Stimulated activated memory B cell treated with anti-CD40 and anti-IgM and Interleukin-4, amounts not matched to agents 10 μg/mL and 1 μg/mL and 100 μg/mL, for 72 hours (primary cell): ENCODE measurements around the gene CHADL.

ENCODE experiments used
- ATAC-seq: fragments of 150-1000 bp; cut with Tn5 transposase; 2 replicates; pipeline ENCODE4 v1.10.0; 2021
- H3K27ac Mint-ChIP-seq: one replicate; pipeline ENCODE4 v1.8.0; 2022; ENCODE audit warnings: mild to moderate bottlenecking, mixed read lengths
- H3K27me3 Mint-ChIP-seq: one replicate; pipeline ENCODE4 v1.8.0; 2022; ENCODE audit warnings: mixed read lengths
- H3K36me3 Mint-ChIP-seq: one replicate; pipeline ENCODE4 v1.8.0; 2022; ENCODE audit warnings: mixed read lengths
- H3K4me1 Mint-ChIP-seq: one replicate; pipeline ENCODE4 v1.8.0; 2022; ENCODE audit warnings: mixed read lengths
- H3K4me3 Mint-ChIP-seq: one replicate; pipeline ENCODE4 v1.8.0; 2022; ENCODE audit warnings: mild to moderate bottlenecking, moderate library complexity, mixed read lengths
- H3K9me3 Mint-ChIP-seq: one replicate; pipeline ENCODE4 v1.8.0; 2022; ENCODE audit warnings: mixed read lengths

The CHADL gene

DNA sequence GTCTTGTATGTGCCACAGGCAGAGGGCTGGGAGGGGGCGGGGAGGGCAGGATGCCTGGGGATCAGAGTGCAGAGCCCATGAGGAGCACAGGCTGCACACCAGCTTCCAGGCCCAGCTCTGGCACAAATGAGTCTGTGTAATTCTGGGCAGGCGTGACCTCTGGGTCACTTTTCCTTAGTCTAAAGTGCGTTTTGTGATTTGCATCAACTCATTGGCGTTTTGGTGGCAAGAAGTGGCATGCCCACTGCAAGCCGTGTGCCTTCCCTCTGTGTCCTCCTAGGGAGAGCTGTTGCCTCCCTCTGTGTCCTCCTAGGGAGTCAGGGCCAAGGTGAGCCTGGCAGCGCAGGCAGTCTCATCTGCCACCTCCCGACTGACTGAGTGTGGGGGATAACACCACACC lies 17.2 kb downstream of the CHADL start:
- Mint-ChIP-seq H3K27ac (no peak overlapping the region), H3K4me1 (no peaks in the 10 kb centered on the region), H3K4me3 (no peak overlapping the region), H3K36me3 (peaks cover 68% of the 10 kb centered on the region), H3K27me3 (no peaks in the 10 kb centered on the region), H3K9me3 (no peaks in the 10 kb centered on the region)
- ATAC-seq: no peak

DNA sequence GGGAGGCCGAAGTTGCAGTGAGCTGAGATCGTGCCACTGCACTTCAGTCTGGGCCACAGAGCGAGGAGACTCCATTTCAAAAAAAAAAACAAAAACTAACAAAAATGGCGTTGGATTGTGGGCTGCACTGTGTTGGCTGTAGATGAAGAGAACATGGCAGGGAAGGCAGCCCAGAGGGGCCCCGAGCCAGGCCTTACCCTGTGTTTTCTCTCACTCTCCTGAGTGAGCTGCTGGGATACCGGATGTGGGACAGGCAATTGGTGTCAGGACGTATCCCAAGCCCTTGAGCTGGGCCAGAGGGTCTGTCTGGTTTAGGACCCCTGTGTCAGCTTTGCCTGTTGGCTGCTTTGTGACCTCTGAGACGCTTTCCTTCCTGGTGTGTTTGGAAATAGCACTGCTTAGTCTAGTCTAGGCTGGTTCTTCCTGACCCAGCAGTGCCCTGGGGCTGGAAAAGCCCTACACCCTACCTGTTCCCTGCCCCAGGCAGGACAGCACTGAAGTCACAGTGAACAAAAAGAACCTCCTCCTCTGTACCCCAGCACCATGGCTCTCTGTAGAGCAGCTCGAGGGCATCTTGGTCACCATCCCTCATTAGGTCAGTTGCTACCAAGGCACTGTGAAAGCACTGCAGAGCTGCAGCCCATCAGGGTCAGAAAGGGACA lies 17.8 kb downstream of the CHADL start:
- Mint-ChIP-seq H3K4me3 (no peak overlapping the region), H3K9me3 (no peaks in the 10 kb centered on the region), H3K36me3 (peaks cover 62% of the 10 kb centered on the region), H3K27ac (no peak overlapping the region), H3K4me1 (peaks cover 2% of the 10 kb centered on the region), H3K27me3 (no peaks in the 10 kb centered on the region)
- no peak for ATAC-seq

DNA sequence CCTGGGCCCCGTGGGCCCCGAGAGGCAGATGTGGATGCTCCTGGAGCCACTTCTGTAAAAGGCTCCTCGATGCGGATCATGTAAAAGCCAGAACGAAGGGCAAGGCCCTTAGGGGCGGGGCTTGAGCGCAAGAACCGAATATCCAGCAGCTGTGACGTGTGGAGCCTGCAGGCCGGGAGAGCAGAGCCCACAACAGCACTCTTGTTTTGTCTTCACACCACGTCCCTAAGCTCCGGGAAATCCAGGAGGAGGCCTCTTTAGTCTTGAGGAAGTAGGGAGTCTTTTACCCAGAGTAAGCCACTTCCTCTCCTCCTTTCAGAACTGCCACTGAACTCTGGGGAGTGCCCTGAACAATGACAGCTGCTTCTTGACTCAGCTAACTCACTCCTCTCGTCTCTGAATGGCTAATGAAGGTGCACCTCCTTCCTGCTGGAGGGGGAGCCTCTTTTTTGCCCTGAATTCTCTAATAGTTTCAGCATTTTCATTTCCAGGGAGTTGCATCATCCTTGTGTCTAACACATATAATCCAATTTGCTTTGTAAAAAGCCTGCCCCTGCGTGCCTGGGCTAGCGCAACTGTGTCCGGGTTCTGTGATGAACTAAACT lies 23.1 kb downstream of the CHADL start:
- Mint-ChIP-seq H3K27ac (peak overlapping the region; percentile 11), H3K36me3 (peaks cover 57% of the 10 kb centered on the region), H3K9me3 (no peaks in the 10 kb centered on the region), H3K27me3 (no peaks in the 10 kb centered on the region), H3K4me1 (peaks cover 16% of the 10 kb centered on the region), H3K4me3 (peak overlapping the region; percentile 49)
- ATAC-seq: peak; percentile 87

DNA sequence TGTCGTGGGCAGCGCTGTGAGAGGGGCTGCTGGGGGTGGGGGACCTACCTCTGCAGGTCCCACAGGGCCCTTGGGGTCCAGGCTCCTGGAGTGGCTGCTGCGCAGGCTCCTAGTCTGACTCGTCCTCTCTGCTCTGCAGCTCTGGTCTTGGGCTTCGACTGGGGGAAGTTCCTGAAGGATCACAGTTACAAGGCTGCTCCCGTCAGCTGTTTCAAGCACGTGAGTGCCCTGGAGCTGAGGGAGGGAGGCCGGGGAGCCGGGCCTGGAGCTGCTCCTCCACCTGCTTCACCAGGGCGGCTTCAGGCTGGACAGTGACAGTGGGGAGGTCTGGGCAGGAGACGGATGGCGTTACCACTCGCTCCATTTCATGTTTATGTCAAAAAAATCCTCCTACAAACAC lies 23.7 kb downstream of the CHADL start:
- Mint-ChIP-seq H3K27ac (peak overlapping the region; percentile 11), H3K27me3 (no peaks in the 10 kb centered on the region)
- no peak for ATAC-seq

GRCh38 chr22:41215926-41216325 lies 24.8 kb downstream of the CHADL start:
- ATAC-seq: no peak
- peaks cover 55% of the 10 kb centered on the region for H3K36me3 Mint-ChIP-seq
- no peaks in the 10 kb centered on the region for H3K9me3 Mint-ChIP-seq
- no peaks in the 10 kb centered on the region for H3K27me3 Mint-ChIP-seq
- H3K27ac Mint-ChIP-seq: no peak overlapping the region
- H3K4me3 Mint-ChIP-seq: no peak overlapping the region
- peaks cover 16% of the 10 kb centered on the region for H3K4me1 Mint-ChIP-seq

More for the DNA sequence above, 23.7 kb downstream of the CHADL start:
- H3K4me3 Mint-ChIP-seq: no peak overlapping the region
- no peaks in the 10 kb centered on the region for H3K9me3 Mint-ChIP-seq
- H3K4me1 Mint-ChIP-seq: peaks cover 16% of the 10 kb centered on the region
- peaks cover 58% of the 10 kb centered on the region for H3K36me3 Mint-ChIP-seq

GRCh38 chr22:41215409-41215808 lies 25.3 kb downstream of the CHADL start:
- Mint-ChIP-seq H3K27me3 (no peaks in the 10 kb centered on the region), H3K4me3 (no peak overlapping the region), H3K36me3 (peaks cover 55% of the 10 kb centered on the region), H3K4me1 (peaks cover 16% of the 10 kb centered on the region), H3K27ac (no peak overlapping the region), H3K9me3 (no peaks in the 10 kb centered on the region)
- no peak for ATAC-seq

- Mint-ChIP-seq H3K9me3 (no peaks in the 10 kb centered on the region), H3K27me3 (peaks cover 11% of the 10 kb centered on the region), H3K4me1 (peaks cover 47% of the 10 kb centered on the region), H3K27ac (no peak overlapping the region), H3K36me3 (peaks cover 26% of the 10 kb centered on the region), H3K4me3 (peak overlapping the region; percentile 34)
- no peak for ATAC-seq
These were observed 34.0 kb downstream of the CHADL start for GRCh38 chr22:41206719-41207118.

GRCh38 chr22:41204992-41205900 lies 35.5 kb downstream of the CHADL start, which contains the start of gene L3MBTL2:
Gene L3MBTL2 (plus strand): TSS chr22:41205312. CDS start chr22:41205363, 51 bp downstream.
- peak; percentile 100 for ATAC-seq
- H3K4me3 Mint-ChIP-seq: peak within 1 kb of the TSS; percentile 90
- H3K27ac Mint-ChIP-seq: peak within 1 kb of the TSS; percentile 84
- H3K27me3 Mint-ChIP-seq: peaks cover 11% of the 10 kb centered on the region
- H3K9me3 Mint-ChIP-seq: no peaks in the 10 kb centered on the region
- H3K4me1 Mint-ChIP-seq: peaks cover 47% of the 10 kb centered on the region
- peaks cover 16% of the 10 kb centered on the region for H3K36me3 Mint-ChIP-seq

GRCh38 chr22:41204066-41204465 lies 36.7 kb downstream of the CHADL start:
- no peak overlapping the region for H3K27ac Mint-ChIP-seq
- H3K9me3 Mint-ChIP-seq: no peaks in the 10 kb centered on the region
- no peak overlapping the region for H3K4me3 Mint-ChIP-seq
- ATAC-seq: no peak
- H3K4me1 Mint-ChIP-seq: peaks cover 41% of the 10 kb centered on the region
- peaks cover 20% of the 10 kb centered on the region for H3K27me3 Mint-ChIP-seq
- peaks cover 6% of the 10 kb centered on the region for H3K36me3 Mint-ChIP-seq

- Mint-ChIP-seq H3K4me3 (no peak overlapping the region), H3K27ac (no peak overlapping the region)
These were observed 37.6 kb downstream of the CHADL start for GRCh38 chr22:41203118-41203517.

DNA sequence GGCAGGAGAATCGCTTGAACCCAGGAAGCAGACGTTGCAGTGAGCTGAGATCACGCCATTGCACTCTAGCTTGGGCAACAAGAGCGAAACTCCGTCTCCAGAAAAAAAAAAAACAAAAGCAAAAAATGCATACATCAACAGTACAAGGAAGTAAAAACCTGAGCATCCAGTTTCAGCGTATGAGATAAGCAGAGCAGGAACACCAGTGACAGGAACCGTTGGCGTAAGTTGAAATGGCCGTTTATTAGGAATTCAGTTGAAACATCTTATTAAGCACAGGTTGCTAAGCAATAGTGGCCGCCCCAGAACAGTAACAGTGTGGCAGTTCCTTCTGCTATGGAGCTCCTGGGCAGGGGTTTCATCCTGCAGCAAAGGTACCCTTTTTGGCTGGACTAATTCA lies 39.6 kb downstream of the CHADL start:
- Mint-ChIP-seq H3K4me3 (no peak overlapping the region), H3K27me3 (peaks cover 21% of the 10 kb centered on the region), H3K4me1 (peaks cover 26% of the 10 kb centered on the region), H3K36me3 (peaks cover 6% of the 10 kb centered on the region), H3K9me3 (no peaks in the 10 kb centered on the region), H3K27ac (no peak overlapping the region)
- ATAC-seq: no peak

More at GRCh38 chr22:41203118-41203517, 37.6 kb downstream of the CHADL start:
- Mint-ChIP-seq H3K4me1 (peaks cover 41% of the 10 kb centered on the region), H3K27me3 (peaks cover 21% of the 10 kb centered on the region), H3K9me3 (no peaks in the 10 kb centered on the region), H3K36me3 (peaks cover 6% of the 10 kb centered on the region)
- no peak for ATAC-seq

- Mint-ChIP-seq H3K4me1 (peaks cover 11% of the 10 kb centered on the region), H3K9me3 (no peaks in the 10 kb centered on the region), H3K27me3 (peaks cover 14% of the 10 kb centered on the region), H3K27ac (no peak overlapping the region), H3K4me3 (peak overlapping the region; percentile 86), H3K36me3 (no peaks in the 10 kb centered on the region)
- ATAC-seq: peak; percentile 57
These were observed 42.6 kb downstream of the CHADL start for GRCh38 chr22:41198027-41198580.

DNA sequence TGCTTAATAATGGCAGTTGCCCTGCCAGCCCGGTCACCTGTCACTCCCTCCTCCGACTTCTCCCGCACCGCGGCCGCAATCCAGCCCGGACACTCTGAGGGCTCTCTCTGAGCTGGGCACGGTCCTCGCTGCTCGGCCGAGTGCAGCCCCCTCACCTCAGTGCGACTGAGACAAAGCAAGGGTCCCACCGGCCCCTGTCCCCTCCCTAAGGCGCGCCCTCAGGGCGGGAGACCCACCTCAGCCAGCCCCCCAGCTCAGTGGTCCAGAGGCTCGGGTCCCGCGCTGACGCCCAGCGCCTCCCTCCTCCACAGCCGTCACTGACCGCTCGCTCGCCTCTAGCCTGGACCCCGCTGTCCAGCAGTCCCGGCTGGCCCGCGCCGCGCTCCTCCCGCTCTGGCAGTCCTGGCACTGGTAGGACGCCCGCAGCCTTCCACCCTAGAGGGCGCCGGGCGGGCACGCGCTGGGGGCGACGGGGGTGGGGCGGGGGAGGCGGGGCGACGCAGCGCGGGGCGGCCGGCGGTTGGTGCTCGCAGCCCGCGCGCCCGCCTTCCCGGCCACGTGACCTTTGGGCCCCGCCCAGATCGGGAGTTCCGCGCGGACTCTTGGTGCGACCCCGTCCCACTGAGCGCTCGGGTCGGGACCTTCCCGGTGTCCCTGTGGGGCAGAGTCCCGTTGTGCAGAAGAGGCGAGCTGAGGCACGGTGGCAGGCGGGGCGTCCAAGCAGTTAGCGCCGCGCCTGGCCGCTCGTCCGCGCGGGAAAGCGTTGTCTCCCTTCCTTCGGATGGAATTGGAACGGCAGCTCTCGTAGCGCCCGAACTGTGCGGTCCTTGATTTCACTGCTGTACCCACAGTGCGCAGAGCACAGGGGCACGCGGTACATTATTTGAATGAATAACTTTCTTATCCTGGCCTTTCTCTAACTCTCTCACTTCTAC lies 43.4 kb downstream of the CHADL start:
- Mint-ChIP-seq H3K4me1 (peaks cover 11% of the 10 kb centered on the region), H3K27ac (peak overlapping the region; percentile 27), H3K4me3 (peak overlapping the region; percentile 86), H3K27me3 (peaks cover 10% of the 10 kb centered on the region), H3K36me3 (no peaks in the 10 kb centered on the region), H3K9me3 (no peaks in the 10 kb centered on the region)
- peak; percentile 94 for ATAC-seq

- peaks cover 11% of the 10 kb centered on the region for H3K4me1 Mint-ChIP-seq
- H3K4me3 Mint-ChIP-seq: no peak overlapping the region
- ATAC-seq: no peak
- no peak overlapping the region for H3K27ac Mint-ChIP-seq
- H3K36me3 Mint-ChIP-seq: no peaks in the 10 kb centered on the region
- H3K9me3 Mint-ChIP-seq: no peaks in the 10 kb centered on the region
- H3K27me3 Mint-ChIP-seq: no peaks in the 10 kb centered on the region
These were observed 46.9 kb downstream of the CHADL start for GRCh38 chr22:41193829-41194228.
